Bronchial epithelial cell (primary cell): ENCODE results near the gene PRIMA1. TPM values are rescaled to one million over a fixed set of nuclear protein-coding genes. Genes with fewer than 3 reads are reported as not detected.

Experiments used
- DNase-seq: peaks from one replicate; pipeline ENCODE4 v3.0.0-alpha.2; 2010; ENCODE audit warnings: low read depth
- FAIRE-seq: peaks from 2 replicates; lab custom pipeline; 2011; peaks lifted over from hg19 to GRCh38; lab: Jason Lieb, UNC
- H3K27me3 ChIP-seq: 2 replicates; pipeline ENCODE4 v1.5.1; 2011; ENCODE audit warnings: low read length; ENCODE audit not compliant: control insufficient read depth, insufficient read depth
- H3K36me3 ChIP-seq: 2 replicates; pipeline ENCODE4 v1.5.1; 2011; ENCODE audit warnings: low read length; ENCODE audit not compliant: control insufficient read depth, insufficient read depth
- H3K4me3 ChIP-seq: 2 replicates; pipeline ENCODE4 v1.5.1; 2011; ENCODE audit warnings: mild to moderate bottlenecking, low read depth, low read length, control low read depth
- total RNA-seq: library from RNA; depleted of rRNA; stranded (reverse); fragments of >200 nt; gene quantifications from 2 replicates; pipeline ENCODE4 v1.2.1, GENCODE V29; 2014
- TF ChIP-seq, protein P1 (sequence below): IDR thresholded peaks from 2 replicates; pipeline ENCODE4 v1.5.1; 2011; ENCODE audit warnings: mild to moderate bottlenecking, moderate library complexity, low read length, control low read depth, inconsistent platforms; ENCODE audit not compliant: insufficient read depth, severe bottlenecking

PRIMA1 gene
- total RNA-seq, 1 donor from 2014 or later: not detected

DNA sequence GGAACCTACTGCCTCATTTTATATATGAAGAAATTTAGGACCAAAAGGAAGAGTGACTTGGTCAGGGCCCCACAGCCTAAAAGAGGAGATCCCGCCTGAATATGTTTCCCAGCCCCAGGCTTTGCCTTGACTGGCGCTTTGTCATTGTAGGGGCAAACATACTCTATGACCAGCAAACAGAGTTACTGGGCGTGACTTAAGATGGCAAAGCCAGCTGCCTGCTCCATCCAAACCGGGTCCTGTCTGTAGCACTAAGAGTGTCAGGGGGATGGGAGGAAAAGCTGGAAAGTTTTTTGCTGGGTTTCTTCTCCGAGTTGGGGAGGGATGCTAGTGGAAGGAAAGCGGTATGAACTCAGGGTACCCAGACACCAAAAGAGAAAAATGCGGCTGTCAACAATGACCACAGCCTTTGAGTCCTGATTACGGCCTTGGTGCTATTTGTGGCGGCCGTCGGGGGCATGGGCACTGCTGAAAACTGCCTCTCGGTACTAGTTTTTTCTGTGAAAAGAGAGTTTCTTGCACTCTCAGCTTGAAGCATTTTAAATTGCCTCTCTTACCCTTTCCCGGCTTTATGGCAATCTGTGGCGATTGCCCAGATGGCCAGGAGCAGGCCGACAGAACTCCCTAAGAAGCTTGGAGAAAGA lies 82.7 kb downstream of the PRIMA1 start:
- H3K27me3 ChIP-seq: no peaks in the 10 kb centered on the region
- TF ChIP-seq, protein P1, sequence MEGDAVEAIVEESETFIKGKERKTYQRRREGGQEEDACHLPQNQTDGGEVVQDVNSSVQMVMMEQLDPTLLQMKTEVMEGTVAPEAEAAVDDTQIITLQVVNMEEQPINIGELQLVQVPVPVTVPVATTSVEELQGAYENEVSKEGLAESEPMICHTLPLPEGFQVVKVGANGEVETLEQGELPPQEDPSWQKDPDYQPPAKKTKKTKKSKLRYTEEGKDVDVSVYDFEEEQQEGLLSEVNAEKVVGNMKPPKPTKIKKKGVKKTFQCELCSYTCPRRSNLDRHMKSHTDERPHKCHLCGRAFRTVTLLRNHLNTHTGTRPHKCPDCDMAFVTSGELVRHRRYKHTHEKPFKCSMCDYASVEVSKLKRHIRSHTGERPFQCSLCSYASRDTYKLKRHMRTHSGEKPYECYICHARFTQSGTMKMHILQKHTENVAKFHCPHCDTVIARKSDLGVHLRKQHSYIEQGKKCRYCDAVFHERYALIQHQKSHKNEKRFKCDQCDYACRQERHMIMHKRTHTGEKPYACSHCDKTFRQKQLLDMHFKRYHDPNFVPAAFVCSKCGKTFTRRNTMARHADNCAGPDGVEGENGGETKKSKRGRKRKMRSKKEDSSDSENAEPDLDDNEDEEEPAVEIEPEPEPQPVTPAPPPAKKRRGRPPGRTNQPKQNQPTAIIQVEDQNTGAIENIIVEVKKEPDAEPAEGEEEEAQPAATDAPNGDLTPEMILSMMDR: no peak
- FAIRE-seq: no peak
- H3K4me3 ChIP-seq: no peak overlapping the region
- H3K36me3 ChIP-seq: no peaks in the 10 kb centered on the region
- DNase-seq: no peak

DNA sequence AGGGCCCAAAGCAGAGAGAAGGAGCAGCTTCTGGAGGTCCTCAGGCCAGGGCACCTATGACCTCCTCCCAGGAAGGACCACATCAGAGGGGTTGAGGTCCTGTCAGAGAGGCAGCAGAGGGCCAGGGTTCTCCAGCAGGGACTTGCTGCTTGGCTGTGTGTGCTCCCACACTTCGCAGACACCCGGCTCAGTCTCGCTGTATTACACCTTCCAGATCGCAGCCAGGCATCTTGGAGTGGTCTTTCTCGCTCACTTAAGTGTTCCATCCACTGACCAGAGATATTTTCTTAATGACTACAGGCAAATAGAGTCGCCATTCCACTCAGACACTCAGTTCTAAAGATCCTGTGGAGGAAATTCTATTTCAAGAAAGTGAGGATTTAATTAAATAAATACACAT lies 84.3 kb downstream of the PRIMA1 start:
- FAIRE-seq: no peak
- Histone ChIP-seq H3K27me3 (no peaks in the 10 kb centered on the region), H3K36me3 (no peaks in the 10 kb centered on the region), H3K4me3 (no peak overlapping the region)
- TF ChIP-seq, protein P1: no peak
- DNase-seq: no peak

DNA sequence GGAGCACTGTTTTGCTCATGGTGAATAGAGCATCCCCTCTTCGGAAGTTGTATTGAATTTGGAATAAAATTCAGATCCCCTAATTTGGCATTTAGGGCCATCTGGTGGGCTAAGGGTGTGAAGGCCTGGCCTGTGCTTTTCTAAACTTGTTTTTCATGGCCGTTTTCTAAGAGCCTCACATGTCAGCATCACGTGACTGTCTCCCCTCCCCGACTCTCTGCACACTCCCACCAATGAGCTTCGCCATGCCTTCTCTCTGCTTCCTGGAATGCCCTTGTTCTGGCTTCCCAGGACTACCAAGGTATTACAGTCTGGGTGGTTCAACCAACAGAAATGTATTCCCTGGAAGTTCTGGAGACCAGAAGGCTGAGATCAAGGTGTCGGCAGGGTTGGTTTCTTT lies 85.3 kb downstream of the PRIMA1 start:
- FAIRE-seq: no peak
- DNase-seq: no peak

DNA sequence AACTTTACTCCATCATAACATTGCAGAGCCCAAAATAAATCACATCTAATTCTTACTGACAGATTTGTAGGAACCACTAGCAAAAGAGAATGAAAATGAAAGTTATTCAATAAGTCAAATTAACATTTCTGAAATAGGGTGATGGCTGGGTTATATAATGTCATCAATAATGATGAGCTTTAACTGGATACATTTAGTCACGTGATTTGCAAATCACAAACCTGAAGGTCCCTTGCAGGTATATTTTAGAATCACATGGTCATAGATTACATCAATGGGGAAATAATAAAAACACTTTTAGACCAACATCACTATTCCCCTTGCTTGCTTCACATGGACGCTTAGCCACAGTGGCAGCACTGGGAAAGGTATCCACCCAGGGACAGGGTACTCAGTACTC lies 86.7 kb downstream of the PRIMA1 start:
- no peak for DNase-seq
- FAIRE-seq: no peak
- TF ChIP-seq, protein P1: no peak
- no peaks in the 10 kb centered on the region for H3K36me3 ChIP-seq
- H3K4me3 ChIP-seq: no peak overlapping the region
- no peaks in the 10 kb centered on the region for H3K27me3 ChIP-seq

More for the DNA sequence above, 85.3 kb downstream of the PRIMA1 start:
- Histone ChIP-seq H3K27me3 (no peaks in the 10 kb centered on the region), H3K4me3 (no peak overlapping the region), H3K36me3 (no peaks in the 10 kb centered on the region)
- TF ChIP-seq, protein P1: no peak

DNA sequence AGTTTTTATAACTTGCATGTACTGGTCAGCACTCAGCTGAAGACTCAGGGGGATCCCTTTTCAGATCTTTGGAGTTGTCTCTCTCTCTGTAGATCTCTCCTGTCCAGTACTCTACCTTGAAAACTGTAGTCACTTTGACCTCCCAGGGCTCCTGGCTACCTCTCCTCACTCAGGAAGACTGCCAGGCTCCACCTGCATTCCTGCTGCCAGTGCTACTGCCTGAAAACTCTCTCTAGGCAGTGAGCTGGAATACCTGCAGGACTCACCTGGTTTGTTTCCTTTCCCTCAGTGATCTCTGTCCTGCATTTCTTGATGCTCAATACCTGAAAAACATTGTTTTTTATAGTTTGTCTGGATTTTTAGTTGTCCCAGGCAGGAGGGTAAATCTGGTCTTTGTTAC lies 87.4 kb downstream of the PRIMA1 start:
- H3K4me3 ChIP-seq: no peak overlapping the region
- DNase-seq: no peak
- no peaks in the 10 kb centered on the region for H3K36me3 ChIP-seq
- H3K27me3 ChIP-seq: no peaks in the 10 kb centered on the region
- no peak for FAIRE-seq
- TF ChIP-seq, protein P1: no peak

DNA sequence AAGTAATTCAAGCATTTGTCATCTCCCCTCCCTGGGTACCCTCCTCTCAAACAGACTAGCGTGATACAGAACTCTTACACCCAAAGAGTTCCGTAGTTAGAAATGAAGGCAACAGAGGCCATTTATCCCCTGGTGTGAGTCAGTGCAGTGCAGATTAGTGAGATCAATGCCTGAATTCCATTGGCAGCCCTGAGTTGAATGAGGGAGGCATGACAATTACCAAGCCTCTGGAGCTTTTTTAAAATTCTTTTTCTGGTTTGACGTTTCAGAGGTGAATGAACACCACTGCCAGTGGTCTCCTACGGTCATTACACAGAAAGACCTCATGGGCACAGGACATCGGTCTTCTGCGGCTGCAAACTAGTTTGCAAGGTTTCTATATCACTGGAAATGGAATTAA lies 94.4 kb downstream of the PRIMA1 start:
- Histone ChIP-seq H3K36me3 (no peaks in the 10 kb centered on the region), H3K4me3 (no peak overlapping the region), H3K27me3 (no peaks in the 10 kb centered on the region)
- TF ChIP-seq, protein P1: no peak
- FAIRE-seq (no peak), DNase-seq (no peak)
